NCI-H146 treated with DMSO at 0.1 percent for 48 hours (cell line): ENCODE measurements around the gene CEP68.

ENCODE experiments used
- DNase-seq: peaks from one replicate; lab custom pipeline; 2025; ENCODE audit not compliant: unreplicated experiment; lab: John Stamatoyannopoulos, UW

Gene CEP68

GRCh38 chr2:65075605-65076344 lies 19.6 kb downstream of the CEP68 start:
- no peak for DNase-seq

GRCh38 chr2:65076345-65076710 lies 20.1 kb downstream of the CEP68 start:
- no peak for DNase-seq

DNA sequence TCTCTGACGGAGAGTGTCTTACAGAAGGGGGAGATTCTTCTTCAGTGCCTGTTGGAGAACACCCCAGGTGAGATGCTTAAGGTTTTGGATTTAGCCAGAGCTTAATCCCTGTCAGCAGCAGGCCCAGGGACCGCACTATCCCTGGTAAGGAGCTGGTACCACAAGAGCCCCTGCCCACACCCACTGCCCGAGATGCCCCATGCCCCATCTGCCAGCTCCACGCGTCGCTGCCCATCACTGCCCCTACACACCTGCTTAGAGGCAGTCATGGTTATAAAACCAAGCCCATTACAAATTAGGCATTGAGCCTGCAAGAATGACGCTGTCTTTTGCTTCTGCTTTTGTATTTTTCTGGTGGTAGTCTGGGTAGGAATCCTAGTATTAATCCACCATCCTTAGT lies 21.7 kb downstream of the CEP68 start:
- DNase-seq = no peak

DNA sequence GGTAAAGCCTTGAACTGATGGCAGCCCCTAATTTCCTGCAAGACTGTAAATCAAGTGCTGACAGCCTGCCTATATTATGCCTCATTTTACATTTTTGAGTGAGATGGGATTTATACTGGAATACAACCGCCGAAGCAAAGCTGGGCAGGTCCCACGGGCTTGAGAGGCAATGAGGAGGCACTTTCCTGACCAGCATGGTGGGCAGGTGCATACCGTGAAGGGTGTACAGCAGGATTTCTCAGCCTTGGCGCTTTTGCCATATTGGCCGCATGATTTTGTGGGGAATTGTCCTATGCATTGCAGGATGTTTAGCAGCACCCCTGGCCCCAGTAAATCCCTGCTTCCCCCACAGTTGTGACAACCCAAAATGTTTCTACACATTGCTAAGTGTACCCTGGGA lies 22.8 kb downstream of the CEP68 start:
- DNase-seq = no peak

GRCh38 chr2:65081232-65081685 lies 25.0 kb downstream of the CEP68 start:
- DNase-seq = no peak

GRCh38 chr2:65085148-65085547 lies 28.9 kb downstream of the CEP68 start:
- DNase-seq = no peak

- DNase-seq = no peak
Observed at GRCh38 chr2:65092791-65093190, 36.6 kb downstream of the CEP68 start.

DNA sequence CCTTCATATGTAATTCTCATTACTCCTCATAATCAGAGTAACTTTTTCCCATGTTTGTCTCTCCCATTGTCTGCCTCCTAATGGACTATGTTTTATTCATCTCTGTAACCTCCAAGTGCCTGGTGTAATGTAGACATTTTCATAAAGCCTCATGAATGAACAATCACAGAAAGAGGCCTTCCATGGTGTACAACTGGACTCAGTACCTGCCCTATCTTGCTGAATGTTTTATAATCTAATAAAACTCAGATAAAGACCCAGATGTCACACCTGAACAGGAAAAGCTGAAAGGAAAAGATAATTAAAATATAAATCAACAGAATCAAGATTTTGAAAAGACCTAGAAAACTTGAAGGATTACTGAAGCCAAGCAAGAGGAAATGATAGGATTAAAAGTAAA lies 37.0 kb downstream of the CEP68 start:
- no peak for DNase-seq

GRCh38 chr2:65096948-65097347 lies 40.7 kb downstream of the CEP68 start:
- DNase-seq = no peak

DNA sequence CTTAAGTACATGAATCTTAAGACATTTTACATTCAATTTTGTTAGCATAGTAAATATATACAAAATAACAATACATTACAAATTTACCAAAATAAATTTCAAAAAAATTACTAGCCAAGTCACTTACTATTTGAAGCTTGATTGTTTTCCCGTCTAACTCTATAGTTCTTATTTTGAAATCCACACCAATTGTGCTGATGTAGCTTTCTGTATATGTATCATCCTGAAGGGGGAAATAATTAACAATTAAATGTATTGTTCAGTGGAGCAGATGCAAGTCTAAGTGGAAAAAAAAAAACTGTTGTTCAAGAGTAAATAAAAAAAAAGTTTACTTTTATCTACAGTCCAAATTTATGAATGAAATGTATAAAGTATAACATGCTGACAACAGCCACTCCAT lies 41.6 kb downstream of the CEP68 start:
- DNase-seq = no peak

DNA sequence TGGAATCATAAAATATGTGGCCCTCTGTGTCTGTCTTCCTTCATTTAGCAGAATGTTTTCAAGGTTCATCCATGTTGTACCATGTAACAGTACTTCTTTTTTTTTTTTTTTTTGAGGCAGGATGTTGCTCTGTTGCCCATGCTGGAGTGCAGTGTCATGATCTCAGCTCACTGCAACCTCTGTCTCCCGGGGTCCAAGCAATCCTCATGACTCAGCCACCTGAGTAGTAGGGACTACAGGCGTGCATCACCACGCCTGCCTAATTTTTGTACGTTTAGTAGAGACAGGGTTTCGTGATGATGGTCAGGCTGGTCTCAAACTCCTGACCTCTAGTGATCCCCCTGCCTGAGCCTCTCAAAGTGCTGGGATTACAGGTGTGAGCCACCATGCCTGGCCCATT lies 42.5 kb downstream of the CEP68 start:
- no peak for DNase-seq

DNA sequence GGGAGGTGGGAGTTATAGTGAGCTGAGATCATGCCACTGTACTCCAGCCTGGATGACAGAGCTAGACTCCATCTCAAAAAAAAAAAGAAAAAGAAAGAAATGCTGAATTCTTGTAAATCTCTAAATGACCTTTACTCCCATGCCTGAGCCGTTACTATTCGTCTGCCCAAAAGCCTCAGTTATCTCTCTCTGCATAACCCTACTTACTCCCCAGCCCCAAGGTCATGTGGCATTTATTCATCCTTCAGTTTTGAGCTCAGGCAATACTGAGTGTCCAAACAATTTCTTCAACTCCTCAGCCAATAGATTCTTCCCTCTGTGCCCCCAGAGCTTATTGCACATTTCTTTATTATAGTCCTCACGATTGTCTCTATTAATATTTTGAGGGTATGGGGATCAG lies 44.9 kb downstream of the CEP68 start:
- DNase-seq = no peak

GRCh38 chr2:65103013-65103715 lies 46.9 kb downstream of the CEP68 start:
- DNase-seq = no peak

GRCh38 chr2:65107530-65107929 lies 51.3 kb downstream of the CEP68 start:
- no peak for DNase-seq

- DNase-seq = no peak
Observed at GRCh38 chr2:65108780-65109179, 52.6 kb downstream of the CEP68 start.

DNA sequence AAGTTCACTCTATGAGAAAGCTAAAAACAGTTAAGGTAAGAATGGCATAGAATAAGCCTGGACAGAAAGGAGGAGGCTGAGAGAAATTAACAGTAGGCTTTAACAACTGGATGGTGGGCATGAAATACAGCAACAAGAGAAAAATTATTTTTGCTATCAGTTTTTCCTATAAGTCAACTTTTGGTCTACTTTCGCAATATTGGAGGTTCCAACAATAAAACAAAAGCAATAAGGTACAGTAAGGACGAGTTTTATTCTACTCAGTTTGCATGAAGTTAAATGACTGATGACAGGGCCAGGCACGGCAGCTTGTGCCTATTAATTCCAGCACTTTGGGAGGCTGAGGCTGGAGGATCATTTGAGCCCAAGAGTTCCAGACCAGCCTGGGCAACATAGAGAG lies 56.4 kb downstream of the CEP68 start:
- DNase-seq = no peak

DNA sequence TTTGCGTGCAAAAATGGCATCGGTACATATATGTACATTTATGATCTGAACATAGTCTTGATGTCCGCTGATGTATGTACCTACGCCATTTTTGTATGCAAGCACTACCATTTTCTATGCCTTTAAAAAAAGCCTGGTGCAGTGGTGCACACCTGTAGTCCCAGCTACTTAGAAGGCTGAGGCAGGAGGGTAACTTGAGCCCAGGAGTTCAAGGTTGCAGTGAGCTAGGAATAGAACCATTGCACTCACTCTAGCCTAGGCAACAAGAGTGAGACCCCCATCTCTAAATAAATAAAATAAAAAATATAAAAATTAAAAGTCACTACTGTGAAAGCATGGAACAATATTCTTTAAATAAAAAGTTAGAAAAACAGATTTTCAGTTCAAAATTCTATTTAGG lies 57.0 kb downstream of the CEP68 start:
- no peak for DNase-seq

GRCh38 chr2:65113816-65114215 lies 57.6 kb downstream of the CEP68 start:
- DNase-seq = no peak

DNA sequence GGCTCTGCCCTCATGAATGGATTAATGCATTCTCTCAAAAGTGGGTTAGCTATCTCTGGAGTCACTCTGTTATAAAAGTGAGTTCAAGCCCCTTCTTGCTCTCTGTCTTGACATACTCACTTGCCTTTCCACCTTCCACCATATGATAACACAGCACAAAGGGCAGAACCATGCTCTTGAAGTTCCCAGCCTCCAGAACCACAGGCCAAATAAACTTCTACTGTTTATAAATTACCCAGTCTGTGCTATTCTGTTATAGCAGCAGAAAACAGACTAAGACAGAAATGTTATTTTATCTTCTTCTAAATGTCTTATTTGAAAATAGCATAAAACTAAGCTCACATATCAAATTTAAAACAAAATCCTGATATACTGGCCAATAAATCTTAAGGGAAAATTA lies 58.7 kb downstream of the CEP68 start:
- no peak for DNase-seq

- no peak for DNase-seq
Observed at GRCh38 chr2:65116645-65117044, 60.4 kb downstream of the CEP68 start.

DNA sequence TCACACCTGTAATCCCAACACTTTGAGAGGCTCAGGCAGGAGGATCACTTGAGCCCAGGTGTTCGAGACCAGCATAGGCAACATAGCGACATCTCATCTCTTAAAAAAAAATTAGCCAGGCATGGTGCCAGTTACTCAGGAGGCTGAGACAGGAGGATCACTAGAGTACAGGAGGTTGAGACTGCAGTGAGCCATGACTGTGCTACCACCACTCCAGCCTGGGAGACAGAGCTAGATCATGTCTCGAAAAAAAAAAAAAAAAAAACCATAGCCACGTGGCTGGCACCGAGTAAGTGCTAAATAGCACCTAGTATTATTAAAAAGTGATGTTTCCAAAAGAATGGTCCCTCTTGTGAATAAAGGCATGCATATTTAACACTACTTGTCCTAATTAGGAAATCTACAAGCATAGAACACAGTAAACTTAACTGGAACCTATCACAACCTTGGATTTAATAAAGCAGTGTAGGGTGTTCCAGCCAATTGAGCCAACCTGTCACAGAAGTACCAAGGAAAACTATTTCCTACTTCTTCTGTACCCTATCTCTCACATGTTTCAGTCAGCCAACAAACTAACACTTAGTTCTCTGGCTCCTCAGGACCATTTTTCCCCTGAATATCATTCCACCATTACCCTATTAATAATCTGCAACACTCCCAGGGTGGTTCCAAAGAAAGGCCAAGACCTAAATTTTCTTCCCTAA lies 64.9 kb downstream of the CEP68 start:
- no peak for DNase-seq

DNA sequence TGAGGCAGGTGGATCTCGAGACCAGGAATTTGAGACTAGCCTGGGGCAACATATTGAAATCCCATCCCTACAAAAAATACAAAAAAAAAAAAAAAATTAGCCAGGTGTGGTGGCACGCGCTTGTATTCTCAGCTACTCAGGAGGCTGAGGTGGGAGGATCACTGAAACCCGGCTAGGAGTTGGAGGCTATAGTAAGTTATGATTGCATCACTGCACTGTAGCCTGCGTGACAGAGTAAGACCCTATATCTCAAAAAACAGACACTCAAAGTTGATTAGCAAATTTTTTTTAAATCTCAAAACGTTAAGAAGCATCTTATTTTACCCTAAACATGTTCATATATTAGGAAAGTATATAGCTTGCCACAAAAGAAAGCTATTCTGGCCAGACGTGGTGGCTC lies 66.1 kb downstream of the CEP68 start:
- no peak for DNase-seq
